Right kidney (tissue), 9 donors: Measurements from ENCODE around the gene CNRIP1.
"Not testable (repeated sequence)": the region's sequence is repeated elsewhere in the genome, so short reads cannot be mapped to it uniquely, and the experiment has no call there.

Experiments used
- DNase-seq: peaks from one replicate; pipeline ENCODE4 v3.0.0-alpha.2; 2016
- long read RNA-seq, 8 donors: transcript quantifications; one replicate each; lab custom pipeline, GENCODE V29; 2026

CNRIP1 gene
- long read RNA-seq, donor 1, transcript CNRIP1-201 (3 exons, 1,953 nt), result major isoform, 12 of 12 reads
- long read RNA-seq, donor 1, partial matches to known transcripts, result 0 of 12 reads
- long read RNA-seq, donor 1, other reads (novel, unspliced or antisense), result 0 of 12 reads
- long read RNA-seq, donor 2, partial matches to known transcripts, result 0 of 3 reads
- long read RNA-seq, donor 2, other reads (novel, unspliced or antisense), result 0 of 3 reads
- long read RNA-seq, donor 3, transcript CNRIP1-201 (3 exons, 1,953 nt), result major isoform, 8 of 9 reads
- long read RNA-seq, donor 3, partial matches to known transcripts, result 0 of 9 reads
- long read RNA-seq, donor 3, other reads (novel, unspliced or antisense), result 0 of 9 reads
- long read RNA-seq, donor 4, partial matches to known transcripts, result 0 of 4 reads
- long read RNA-seq, donor 4, other reads (novel, unspliced or antisense), result 0 of 4 reads
- long read RNA-seq, donor 5, partial matches to known transcripts, result 0 of 2 reads
- long read RNA-seq, donor 5, other reads (novel, unspliced or antisense), result 0 of 2 reads
- long read RNA-seq, donor 6, partial matches to known transcripts, result 0 of 4 reads
- long read RNA-seq, donor 6, other reads (novel, unspliced or antisense), result 0 of 4 reads
- long read RNA-seq, donor 7, transcript CNRIP1-201 (3 exons, 1,953 nt), result major isoform, 10 of 10 reads
- long read RNA-seq, donor 7, partial matches to known transcripts, result 0 of 10 reads
- long read RNA-seq, donor 7, other reads (novel, unspliced or antisense), result 0 of 10 reads
- long read RNA-seq, donor 8, transcript CNRIP1-201 (3 exons, 1,953 nt), result major isoform, 11 of 11 reads
- long read RNA-seq, donor 8, partial matches to known transcripts, result 0 of 11 reads
- long read RNA-seq, donor 8, other reads (novel, unspliced or antisense), result 0 of 11 reads

- DNase-seq, result peak; percentile 89
These were observed at the start of gene CNRIP1 for GRCh38 chr2:68319398-68320117. Gene CNRIP1, minus strand, starts transcription at chr2:68319949. Its CDS starts 549 bp downstream, at chr2:68319400.

- no peak for DNase-seq
These were observed 49.6 kb upstream of the CNRIP1 start for GRCh38 chr2:68369337-68369734.

GRCh38 chr2:68368654-68369336 is 49.0 kb upstream of the CNRIP1 start:
- peak; percentile 25 for DNase-seq

GRCh38 chr2:68367953-68368653 is 48.4 kb upstream of the CNRIP1 start:
- DNase-seq, result no peak

- DNase-seq, result no peak
These were observed 46.4 kb upstream of the CNRIP1 start for GRCh38 chr2:68366083-68366560.

- DNase-seq, result no peak
These were observed 45.3 kb upstream of the CNRIP1 start, which contains the start of gene PLEK for GRCh38 chr2:68365087-68365486. Gene PLEK, plus strand, starts transcription at chr2:68365282. Its CDS starts 70 bp downstream, at chr2:68365352.

GRCh38 chr2:68363721-68364120 is 44.0 kb upstream of the CNRIP1 start:
- DNase-seq, result no peak

GRCh38 chr2:68362749-68363148 is 43.0 kb upstream of the CNRIP1 start:
- no peak for DNase-seq

- no peak for DNase-seq
These were observed 42.3 kb upstream of the CNRIP1 start for GRCh38 chr2:68362069-68362468.

- no peak for DNase-seq
These were observed 40.1 kb upstream of the CNRIP1 start for GRCh38 chr2:68359889-68360288.

- no peak for DNase-seq
These were observed 38.0 kb upstream of the CNRIP1 start for GRCh38 chr2:68357605-68358337.

- DNase-seq, result no peak
These were observed 37.0 kb upstream of the CNRIP1 start for GRCh38 chr2:68356599-68357239.

GRCh38 chr2:68352651-68353391 is 33.1 kb upstream of the CNRIP1 start:
- no peak for DNase-seq

- no peak for DNase-seq
These were observed 32.2 kb upstream of the CNRIP1 start for GRCh38 chr2:68351997-68352396.

- not testable (repeated sequence) for DNase-seq
These were observed 29.3 kb upstream of the CNRIP1 start for GRCh38 chr2:68349091-68349490.

- no peak for DNase-seq
These were observed 25.6 kb upstream of the CNRIP1 start for GRCh38 chr2:68345129-68345875.

GRCh38 chr2:68344031-68344430 is 24.3 kb upstream of the CNRIP1 start:
- DNase-seq, result no peak

GRCh38 chr2:68342470-68342869 is 22.7 kb upstream of the CNRIP1 start:
- no peak for DNase-seq
